ENCODE results near the gene SGTA. TPM values are rescaled to one million over a fixed set of nuclear protein-coding genes. Genes with fewer than 3 reads are reported as not detected.

Gene SGTA
- total RNA-seq, 2 donors from 2014 or later = 29.2 to 30.7 TPM

- peak; percentile 91 for DNase-seq (ENCODE audit: low spot score)
- intact Hi-C loops (cut with DNase I) = no loop called here
These were observed 7.3 kb downstream of the SGTA start for GRCh38 chr19:2775556-2776430.

- intact Hi-C loops (cut with DNase I) = no loop called here
- no peak for DNase-seq (ENCODE audit: low spot score)
These were observed 8.0 kb downstream of the SGTA start for GRCh38 chr19:2774953-2775555.

GRCh38 chr19:2774083-2774679 is 8.9 kb downstream of the SGTA start:
- intact Hi-C loops (cut with DNase I) = no loop called here
- no peak for DNase-seq (ENCODE audit: low spot score)

GRCh38 chr19:2771786-2772674 is 11.0 kb downstream of the SGTA start:
- no peak for DNase-seq (ENCODE audit: low spot score)
- intact Hi-C loops (cut with DNase I) = no loop called here

- intact Hi-C loops (cut with DNase I) = no loop called here
- no peak for DNase-seq (ENCODE audit: low spot score)
These were observed 12.7 kb downstream of the SGTA start for GRCh38 chr19:2770055-2771013.

GRCh38 chr19:2769218-2769617 is 13.9 kb downstream of the SGTA start:
- intact Hi-C loops (cut with DNase I) = no loop called here
- DNase-seq (ENCODE audit: low spot score) = no peak

GRCh38 chr19:2768365-2769132 is 14.5 kb downstream of the SGTA start:
- no peak for DNase-seq (ENCODE audit: low spot score)
- intact Hi-C loops (cut with DNase I) = no loop called here

- intact Hi-C loops (cut with DNase I) = no loop called here
These were observed 15.4 kb downstream of the SGTA start for GRCh38 chr19:2767688-2768087.

GRCh38 chr19:2766594-2767372 is 16.3 kb downstream of the SGTA start:
- intact Hi-C loops (cut with DNase I) = no loop called here
- DNase-seq (ENCODE audit: low spot score) = no peak

More at GRCh38 chr19:2767688-2768087, 15.4 kb downstream of the SGTA start:
- no peak for DNase-seq (ENCODE audit: low spot score)

- DNase-seq (ENCODE audit: low spot score) = no peak
- intact Hi-C loops (cut with DNase I) = no loop called here
These were observed 17.7 kb downstream of the SGTA start for GRCh38 chr19:2765376-2765775.

- DNase-seq (ENCODE audit: low spot score) = no peak
- intact Hi-C loops (cut with DNase I) = no loop called here
These were observed 18.1 kb downstream of the SGTA start for GRCh38 chr19:2764945-2765344.

- intact Hi-C loops (cut with DNase I) = no loop called here
- DNase-seq (ENCODE audit: low spot score) = no peak
These were observed 19.4 kb downstream of the SGTA start for GRCh38 chr19:2763687-2764086.

GRCh38 chr19:2762783-2763496 is 20.1 kb downstream of the SGTA start:
- no peak for DNase-seq (ENCODE audit: low spot score)

GRCh38 chr19:2761876-2762782 is 20.9 kb downstream of the SGTA start:
- intact Hi-C loops (cut with DNase I) = no loop called here

More at GRCh38 chr19:2762783-2763496, 20.1 kb downstream of the SGTA start:
- intact Hi-C loops (cut with DNase I) = no loop called here

GRCh38 chr19:2761309-2761677 is 21.8 kb downstream of the SGTA start:
- no peak for DNase-seq (ENCODE audit: low spot score)
- intact Hi-C loops (cut with DNase I) = no loop called here

More at GRCh38 chr19:2761876-2762782, 20.9 kb downstream of the SGTA start:
- DNase-seq (ENCODE audit: low spot score) = no peak
